Psoas muscle (tissue), 8 donors: Measurements from ENCODE around the gene NLGN1. TPM values are rescaled to one million over a fixed set of nuclear protein-coding genes. Genes with fewer than 3 reads are reported as not detected.
A peak's percentile ranks its signal among the peaks of the same experiment; 100 is the strongest.

Experiments
- ATAC-seq, 4 donors: fragments of 200-7000 bp; cut with Tn5 transposase; one replicate each; pipeline ENCODE4 v1.9.1; 2020; ENCODE audit warnings: moderate library complexity in 3 of 4, mild to moderate bottlenecking in 2 of 4
- DNase-seq, 2 donors: peaks; one replicate each; pipeline ENCODE4 v3.0.0-alpha.2; 2020
- H3K27ac ChIP-seq: fragments of 200-600 bp; one replicate; pipeline ENCODE4 v1.8.0; 2022
- H3K27me3 ChIP-seq, 3 donors: fragments of 200-600 bp in 1 of 3; one replicate each; pipeline versions ENCODE4 v1.6.1 to v1.8.0; 2013 to 2022; ENCODE audit warnings: low read length in 2 of 3, mild to moderate bottlenecking in 2 of 3, moderate library complexity in 1 of 3; ENCODE audit not compliant: insufficient read depth in 3 of 3
- H3K36me3 ChIP-seq, 2 donors: fragments of 200-600 bp in 1 of 2; one replicate each; pipeline versions ENCODE4 v1.6.1 to v1.8.0; 2013 to 2022; ENCODE audit warnings: low read depth in 1 of 2, mild to moderate bottlenecking in 1 of 2, moderate library complexity in 1 of 2; ENCODE audit not compliant: insufficient read depth in 1 of 2
- H3K4me1 ChIP-seq: fragments of 200-600 bp; one replicate; pipeline ENCODE4 v1.8.0; 2022
- H3K4me3 ChIP-seq: fragments of 200-600 bp; one replicate; pipeline ENCODE4 v1.8.0; 2022; ENCODE audit warnings: mild to moderate bottlenecking
- H3K9me3 ChIP-seq: fragments of 200-600 bp; one replicate; pipeline ENCODE4 v1.8.0; 2022
- WGBS, 3 donors: extraction: QIAGEN DNeasy Blood & Tissue Kit; methylation state at CpG; one replicate each; pipeline versions ENCODE4 v1.1.6 to v1.1.7; 2013; 5-methylcytosine and 5-hydroxymethylcytosine counted together
- intact Hi-C, 2 donors: fragments of 100-400 bp; cut with DNase I; formaldehyde crosslinking; loops; one replicate each; pipeline versions ENCODE4 v1.11.0 to v1.14.2; 2022
- polyA plus RNA-seq, 3 donors: library from polyadenylated mRNA; stranded (reverse); fragments of 200-250 nt; gene quantifications; one replicate each; pipeline ENCODE4 v1.2.3, GENCODE V29; 2013
- total RNA-seq, 4 donors: library from RNA; stranded (reverse); fragmentation: NEBNext Ultra II Directional in 2 of 4; extraction: Animal tissue kit (Norgen Biotek cat#: 25700) in 2 of 4; gene quantifications; one replicate each; pipeline versions ENCODE4 v1.2.1 to v1.2.4, GENCODE V29; 2021 to 2023
- TF ChIP-seq, protein P1 (sequence below): fragments of 200-600 bp; IDR thresholded peaks from one replicate; pipeline ENCODE4 v1.8.0; 2022; ENCODE audit warnings: antibody characterized with exemption
- donor health status: healthy with polysubstance abuse.
- donor health status: DM: no; HTN: no; CAD: no; lungs with moderate emphysema.
- donor health status: Bipolar disorder and iron deficiency.
- donor health status: healthy.
- donor health status: DM: yes; HTN: yes; CAD: no.
- donor health status: DM: no; HTN: no; CAD: no.
- donor health status: DM: no; HTN: no; CAD: no.
- donor health status: DM: yes; HTN: yes; CAD: no.

NLGN1 gene
- total and polyA plus RNA-seq, 7 donors = 0.04 to 1.0 (median 0.54) TPM

DNA sequence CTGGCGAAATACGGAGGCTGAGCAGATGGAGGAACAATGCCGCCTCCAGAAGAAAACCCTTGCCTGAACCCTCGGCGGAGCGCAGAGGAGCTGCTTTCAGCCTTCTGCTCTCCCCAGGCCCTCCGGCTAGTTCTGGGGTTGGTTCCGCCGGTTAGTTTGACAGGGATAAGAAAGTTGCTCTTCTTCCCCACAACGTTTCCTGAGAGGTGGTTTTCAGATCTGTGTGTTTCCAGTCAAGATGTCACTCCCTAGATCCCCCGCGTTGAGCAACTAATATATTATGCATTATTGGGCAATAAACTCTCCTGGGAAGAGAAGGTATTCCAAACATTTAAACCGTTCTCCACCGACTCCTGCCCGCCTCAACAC is 551 bp downstream of the NLGN1 start:
- no peak for DNase-seq
- Histone ChIP-seq H3K27ac (peak overlapping the region; percentile 62), H3K9me3 (no peaks in the 10 kb centered on the region), H3K27me3 (peaks cover 0 to 40% (median 0%) of the 10 kb centered on the region in 3 donors), H3K36me3 (no peaks in the 10 kb centered on the region), H3K4me3 (peak overlapping the region; percentile 73), H3K4me1 (peaks cover 11% of the 10 kb centered on the region)
- intact Hi-C loops = no loop called here
- WGBS, 3 donors = 4 to 7% (median 6%) methylated on average over 15 of the region's 15 CpGs
- no peak for ATAC-seq
- TF ChIP-seq, protein P1, sequence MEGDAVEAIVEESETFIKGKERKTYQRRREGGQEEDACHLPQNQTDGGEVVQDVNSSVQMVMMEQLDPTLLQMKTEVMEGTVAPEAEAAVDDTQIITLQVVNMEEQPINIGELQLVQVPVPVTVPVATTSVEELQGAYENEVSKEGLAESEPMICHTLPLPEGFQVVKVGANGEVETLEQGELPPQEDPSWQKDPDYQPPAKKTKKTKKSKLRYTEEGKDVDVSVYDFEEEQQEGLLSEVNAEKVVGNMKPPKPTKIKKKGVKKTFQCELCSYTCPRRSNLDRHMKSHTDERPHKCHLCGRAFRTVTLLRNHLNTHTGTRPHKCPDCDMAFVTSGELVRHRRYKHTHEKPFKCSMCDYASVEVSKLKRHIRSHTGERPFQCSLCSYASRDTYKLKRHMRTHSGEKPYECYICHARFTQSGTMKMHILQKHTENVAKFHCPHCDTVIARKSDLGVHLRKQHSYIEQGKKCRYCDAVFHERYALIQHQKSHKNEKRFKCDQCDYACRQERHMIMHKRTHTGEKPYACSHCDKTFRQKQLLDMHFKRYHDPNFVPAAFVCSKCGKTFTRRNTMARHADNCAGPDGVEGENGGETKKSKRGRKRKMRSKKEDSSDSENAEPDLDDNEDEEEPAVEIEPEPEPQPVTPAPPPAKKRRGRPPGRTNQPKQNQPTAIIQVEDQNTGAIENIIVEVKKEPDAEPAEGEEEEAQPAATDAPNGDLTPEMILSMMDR = no peak

DNA sequence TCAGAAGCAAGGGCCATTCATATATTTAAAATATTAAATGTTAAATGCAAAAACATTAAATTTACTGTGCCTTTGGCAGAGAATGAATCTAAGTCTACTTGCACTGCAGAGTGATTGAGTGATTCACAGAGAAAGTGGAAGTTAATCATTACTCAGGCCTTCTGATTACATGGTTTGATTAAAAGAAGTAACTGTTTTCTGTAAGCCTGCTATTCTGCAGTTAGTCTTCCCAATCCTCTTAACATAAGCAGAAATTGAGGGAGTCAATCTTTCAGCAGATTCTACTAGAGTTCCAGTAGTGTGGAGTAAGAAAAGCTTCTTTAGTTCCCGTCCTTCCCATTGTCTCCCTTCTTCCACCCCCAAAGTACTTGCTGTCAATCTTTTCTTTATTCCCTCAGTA is 1.5 kb downstream of the NLGN1 start:
- Histone ChIP-seq H3K9me3 (no peaks in the 10 kb centered on the region), H3K27me3 (peaks cover 0 to 40% (median 0%) of the 10 kb centered on the region in 3 donors), H3K4me1 (peaks cover 11% of the 10 kb centered on the region), H3K36me3 (no peaks in the 10 kb centered on the region), H3K27ac (no peak overlapping the region), H3K4me3 (peak overlapping the region; percentile 73)
- TF ChIP-seq, protein P1 = no peak
- DNase-seq (no peak), ATAC-seq (no peak)
- intact Hi-C loops = no loop called here
- 82 to 95% (median 90%) methylated on average over 1 of the region's 1 CpG for WGBS, 3 donors

DNA sequence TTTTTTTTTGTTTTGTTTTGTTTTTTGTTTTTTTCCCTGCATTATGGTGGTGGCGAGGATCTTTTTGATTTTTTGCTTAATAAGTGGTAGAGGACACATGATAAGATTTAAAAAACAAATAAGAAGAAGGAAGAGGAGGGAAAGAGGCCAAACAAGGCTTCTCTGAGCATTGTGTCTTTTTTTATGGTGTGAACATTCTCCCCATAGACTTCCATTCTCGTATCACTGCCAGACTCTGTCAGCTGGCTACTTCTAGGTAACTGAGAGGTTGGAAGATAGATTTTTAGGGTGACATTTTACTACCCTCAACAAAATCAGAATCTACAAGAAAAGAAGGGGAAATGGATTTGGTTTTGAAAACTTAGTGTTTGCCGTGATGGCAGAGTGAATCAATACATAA is 3.8 kb downstream of the NLGN1 start:
- no peaks in the 10 kb centered on the region for H3K36me3 ChIP-seq
- TF ChIP-seq, protein P1 = no peak
- DNase-seq = no peak
- no peaks in the 10 kb centered on the region for H3K9me3 ChIP-seq
- H3K27ac ChIP-seq = no peak overlapping the region
- H3K4me3 ChIP-seq = no peak overlapping the region
- peaks cover 0 to 31% (median 0%) of the 10 kb centered on the region in 3 donors for H3K27me3 ChIP-seq
- peaks cover 3% of the 10 kb centered on the region for H3K4me1 ChIP-seq
- 62 to 88% (median 77%) methylated on average over 3 of the region's 3 CpGs for WGBS, 3 donors
- no peak for ATAC-seq
- intact Hi-C loops = no loop called here

DNA sequence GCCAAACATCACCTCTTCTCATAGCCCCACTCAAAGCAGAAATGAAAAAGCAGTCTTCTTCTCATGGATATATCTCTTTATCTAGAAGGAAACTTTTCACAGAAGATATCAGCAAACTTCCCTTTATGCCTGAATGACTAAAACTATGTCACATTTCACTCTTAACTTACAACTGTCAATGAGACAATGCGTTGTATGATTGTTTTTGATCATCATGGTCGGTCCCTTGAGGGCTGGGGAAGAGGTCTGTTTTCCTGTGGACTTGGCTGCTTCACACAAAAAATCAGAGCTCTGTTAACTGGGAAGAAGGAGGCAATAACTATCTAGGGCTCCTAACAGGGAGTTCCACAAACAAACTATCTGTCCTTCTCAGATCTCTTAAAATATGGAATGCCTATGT is 5.1 kb downstream of the NLGN1 start:
- TF ChIP-seq, protein P1 = no peak
- WGBS, 3 donors = 70 to 76% (median 73%) methylated on average over 2 of the region's 2 CpGs
- H3K36me3 ChIP-seq = no peaks in the 10 kb centered on the region
- no peaks in the 10 kb centered on the region for H3K9me3 ChIP-seq
- ATAC-seq (no peak), DNase-seq (no peak)
- intact Hi-C loops = no loop called here
- H3K27me3 ChIP-seq = peaks cover 0 to 23% (median 0%) of the 10 kb centered on the region in 3 donors
- H3K27ac ChIP-seq = no peak overlapping the region
- H3K4me1 ChIP-seq = no peaks in the 10 kb centered on the region
- no peak overlapping the region for H3K4me3 ChIP-seq

DNA sequence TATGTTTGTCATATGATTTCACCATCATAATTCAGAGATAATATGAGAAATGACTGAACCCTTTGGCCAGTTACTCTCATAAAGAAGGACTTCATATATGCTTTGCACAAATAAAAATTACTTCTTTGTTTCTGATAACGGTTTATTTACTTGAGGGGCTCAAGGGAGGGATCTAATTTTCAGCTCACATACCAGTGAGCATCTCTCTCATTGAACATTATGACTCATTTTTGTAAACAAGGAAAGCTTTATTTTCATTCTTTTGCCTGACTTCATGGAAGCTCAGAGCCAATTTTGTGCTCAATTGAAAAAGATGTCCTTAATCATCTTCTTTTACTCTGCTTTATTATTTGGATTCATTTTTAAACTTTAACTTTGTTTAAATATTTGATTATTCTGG is 5.8 kb downstream of the NLGN1 start:
- Histone ChIP-seq H3K4me3 (no peak overlapping the region), H3K9me3 (no peaks in the 10 kb centered on the region), H3K4me1 (no peaks in the 10 kb centered on the region), H3K27ac (no peak overlapping the region), H3K27me3 (peaks cover 0 to 17% (median 0%) of the 10 kb centered on the region in 3 donors), H3K36me3 (no peaks in the 10 kb centered on the region)
- intact Hi-C loops = no loop called here
- WGBS, 3 donors = 43 to 54% (median 44%) methylated on average over 1 of the region's 1 CpG
- TF ChIP-seq, protein P1 = no peak
- DNase-seq (no peak), ATAC-seq (no peak)
